Measurements from ENCODE around the gene SND1. TPM values are rescaled to one million over a fixed set of nuclear protein-coding genes. Genes with fewer than 3 reads are reported as not detected.

Gene SND1
- polyA plus RNA-seq, 3 donors = 46.5 to 97.3 (median 79.8) TPM

GRCh38 chr7:128092221-128092620 lies 440.2 kb downstream of the SND1 start:
- Histone ChIP-seq H3K9ac (ENCODE audit: insufficient read depth, low read length, poor library complexity, severe bottlenecking) (no peak overlapping the region), H4K20me1 (ENCODE audit: insufficient read depth, low read length) (no peaks in the 10 kb centered on the region), H3K4me1 (ENCODE audit: control insufficient read depth in 1 of 2, insufficient read depth in 2 of 2, low read length in 2 of 2) (no peaks in the 10 kb centered on the region), H3K79me2 (ENCODE audit: insufficient read depth, low read length) (no peaks in the 10 kb centered on the region), H3K4me2 (replicated peaks; ENCODE audit: extremely low read depth, low read length, poor library complexity, severe bottlenecking) (no peak overlapping the region), H3K36me3 (replicated peaks in 1 of 2; ENCODE audit: control insufficient read depth in 1 of 2, insufficient read depth in 2 of 2, low read length in 2 of 2) (peaks cover 64 to 93% of the 10 kb centered on the region in 2 donors), H3K4me3 (replicated peaks in 1 of 3; ENCODE audit: low read depth in 2 of 3, low read length in 3 of 3) (no peak overlapping the region), H3K27me3 (ENCODE audit: control insufficient read depth in 2 of 2, insufficient read depth in 2 of 2, low read length in 2 of 2) (no peaks in the 10 kb centered on the region), H3K27ac (ENCODE audit: low read depth in 1 of 2, low read length in 2 of 2) (no peak overlapping the region), H3K9me3 (replicated peaks in 1 of 2; ENCODE audit: control insufficient read depth in 1 of 2, insufficient read depth in 1 of 2, low read length in 2 of 2) (no peaks in the 10 kb centered on the region), H2AFZ (ENCODE audit: insufficient read depth, low read depth, low read length, poor library complexity, severe bottlenecking) (no peak overlapping the region)
- DNase-seq = no peak
- H3K4me3 Mint-ChIP-seq = no peak overlapping the region
- no peaks in the 10 kb centered on the region for H3K4me1 Mint-ChIP-seq
- intact Hi-C loops (cut with micrococcal nuclease) = no loop called here
- peaks cover 89 to 94% of the 10 kb centered on the region in 2 donors for H3K36me3 Mint-ChIP-seq
- no peak overlapping the region for H3K27ac Mint-ChIP-seq
- H3K27me3 Mint-ChIP-seq (ENCODE audit: low read depth in 3 of 3) = peaks cover 0 to 2% (median 0%) of the 10 kb centered on the region in 3 donors
- TF ChIP-seq CTCF (IDR thresholded peaks at IDR 0.05) = no peak
- H3K9me3 Mint-ChIP-seq = no peaks in the 10 kb centered on the region
- 100% methylated on average over 3 of the region's 5 CpGs for WGBS (ENCODE audit: insufficient coverage)

GRCh38 chr7:128093614-128094570 lies 441.9 kb downstream of the SND1 start:
- no peak for DNase-seq
- peaks cover 55 to 90% of the 10 kb centered on the region in 2 donors for H3K36me3 ChIP-seq (replicated peaks in 1 of 2; ENCODE audit: control insufficient read depth in 1 of 2, insufficient read depth in 2 of 2, low read length in 2 of 2)
- no peaks in the 10 kb centered on the region for H3K27me3 Mint-ChIP-seq (ENCODE audit: low read depth in 3 of 3)
- H4K20me1 ChIP-seq (ENCODE audit: insufficient read depth, low read length) = no peaks in the 10 kb centered on the region
- intact Hi-C loops (cut with micrococcal nuclease) = no loop called here
- peak overlapping the region in 2 of 7 donors; percentile 28 to 55 for H3K27ac Mint-ChIP-seq
- 88% methylated on average over 9 of the region's 14 CpGs for WGBS (ENCODE audit: insufficient coverage)
- H2AFZ ChIP-seq (ENCODE audit: insufficient read depth, low read depth, low read length, poor library complexity, severe bottlenecking) = no peak overlapping the region
- peaks cover 83 to 94% of the 10 kb centered on the region in 2 donors for H3K36me3 Mint-ChIP-seq
- no peaks in the 10 kb centered on the region for H3K4me1 ChIP-seq (ENCODE audit: control insufficient read depth in 1 of 2, insufficient read depth in 2 of 2, low read length in 2 of 2)
- no peak overlapping the region for H3K9ac ChIP-seq (ENCODE audit: insufficient read depth, low read length, poor library complexity, severe bottlenecking)
- no peak overlapping the region for H3K27ac ChIP-seq (ENCODE audit: low read depth in 1 of 2, low read length in 2 of 2)
- no peak overlapping the region for H3K4me3 Mint-ChIP-seq
- no peaks in the 10 kb centered on the region for H3K4me1 Mint-ChIP-seq
- H3K4me3 ChIP-seq (replicated peaks in 1 of 3; ENCODE audit: low read depth in 2 of 3, low read length in 3 of 3) = no peak overlapping the region
- no peak for TF ChIP-seq CTCF (IDR thresholded peaks at IDR 0.05)
- no peaks in the 10 kb centered on the region for H3K79me2 ChIP-seq (ENCODE audit: insufficient read depth, low read length)
- no peaks in the 10 kb centered on the region for H3K9me3 ChIP-seq (replicated peaks in 1 of 2; ENCODE audit: control insufficient read depth in 1 of 2, insufficient read depth in 1 of 2, low read length in 2 of 2)
- H3K27me3 ChIP-seq (ENCODE audit: control insufficient read depth in 2 of 2, insufficient read depth in 2 of 2, low read length in 2 of 2) = no peaks in the 10 kb centered on the region
- no peak overlapping the region for H3K4me2 ChIP-seq (replicated peaks; ENCODE audit: extremely low read depth, low read length, poor library complexity, severe bottlenecking)
- no peaks in the 10 kb centered on the region for H3K9me3 Mint-ChIP-seq

All from CD14-positive monocyte (primary cell).